Measurements from ENCODE around the gene DHRS9. TPM values are rescaled to one million over a fixed set of nuclear protein-coding genes. Genes with fewer than 3 reads are reported as not detected.
A peak's percentile ranks its signal among the peaks of the same experiment; 100 is the strongest.
"Not testable (repeated sequence)": the region's sequence is repeated elsewhere in the genome, so short reads cannot be mapped to it uniquely, and the experiment has no call there.

The DHRS9 gene
- polyA plus RNA-seq, 6 donors from 2014 or later = 1.3 to 2.0 TPM; not detected in 4

DNA sequence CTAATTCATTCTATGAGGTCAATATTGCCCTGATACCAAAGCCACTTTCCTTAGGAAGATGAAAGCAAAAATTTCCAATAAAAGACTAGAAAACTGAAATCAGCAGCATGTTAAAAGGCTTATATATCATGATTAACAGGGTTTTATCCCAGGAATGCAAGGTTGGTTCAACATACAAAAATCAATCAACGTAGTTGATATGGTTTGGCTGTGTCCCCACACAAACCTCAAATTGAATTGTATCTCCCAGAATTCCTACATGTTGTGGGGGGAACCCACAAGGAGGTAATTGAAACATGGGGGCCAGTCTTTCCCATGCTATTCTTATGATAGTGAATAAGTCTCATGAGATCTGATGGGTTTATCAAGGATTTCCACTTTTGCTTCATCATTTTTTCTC is 26.5 kb upstream of the DHRS9 start:
- Mint-ChIP-seq H3K27ac (no peak overlapping the region), H3K4me3 (no peak overlapping the region), H3K4me1 (peaks cover 5 to 11% (median 9%) of the 10 kb centered on the region in 3 donors), H3K9me3 (peaks cover 6 to 44% (median 25%) of the 10 kb centered on the region in 7 donors), H3K36me3 (peaks cover 10 to 18% of the 10 kb centered on the region in 2 donors), H3K27me3 (no peaks in the 10 kb centered on the region)
- no peak for ATAC-seq (ENCODE audit: low read depth in 2 of 2)
- DNase-seq = no peak

DNA sequence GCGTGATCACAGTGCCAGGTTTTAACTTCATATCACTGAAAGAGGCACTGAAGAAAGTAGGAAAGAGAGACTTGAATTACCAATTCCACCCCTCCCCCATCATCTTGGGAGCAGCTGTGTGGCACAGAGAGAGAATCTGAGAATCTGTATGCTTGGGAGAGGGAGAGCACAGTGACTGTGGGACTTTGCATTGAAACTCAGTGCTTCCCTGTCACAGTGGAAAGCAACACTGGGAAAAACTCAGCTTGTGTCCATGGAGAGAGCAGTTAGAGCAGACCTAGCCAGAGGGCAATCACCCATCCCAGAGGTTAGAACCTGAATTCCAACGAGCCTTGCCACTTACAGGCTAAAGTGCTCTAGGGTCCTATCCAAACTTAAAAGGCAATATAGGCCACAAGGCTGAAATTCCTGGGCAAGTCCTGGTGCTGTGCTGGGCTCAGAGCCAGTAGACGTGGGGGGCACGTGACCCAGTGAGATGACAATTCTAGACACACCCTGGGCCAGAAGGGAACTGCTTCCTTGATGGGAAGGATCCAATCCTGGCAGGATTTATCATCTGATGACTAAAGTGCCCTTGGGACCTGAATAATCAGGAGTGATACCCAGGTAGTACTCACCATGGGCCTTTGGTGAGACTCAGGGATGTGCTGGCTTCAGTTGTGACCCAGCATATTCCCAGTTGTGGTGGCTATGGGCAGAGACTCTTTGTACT is 22.8 kb upstream of the DHRS9 start:
- no peaks in the 10 kb centered on the region for H3K27me3 Mint-ChIP-seq
- no peak for DNase-seq
- no peak for ATAC-seq (ENCODE audit: low read depth in 2 of 2)
- peak overlapping the region in 1 of 6 donors; percentile 68 for H3K27ac Mint-ChIP-seq
- H3K4me3 Mint-ChIP-seq = no peak overlapping the region
- H3K4me1 Mint-ChIP-seq = no peaks in the 10 kb centered on the region
- peaks cover 6 to 41% (median 25%) of the 10 kb centered on the region in 7 donors for H3K9me3 Mint-ChIP-seq
- H3K36me3 Mint-ChIP-seq = peaks cover 10 to 18% of the 10 kb centered on the region in 2 donors

DNA sequence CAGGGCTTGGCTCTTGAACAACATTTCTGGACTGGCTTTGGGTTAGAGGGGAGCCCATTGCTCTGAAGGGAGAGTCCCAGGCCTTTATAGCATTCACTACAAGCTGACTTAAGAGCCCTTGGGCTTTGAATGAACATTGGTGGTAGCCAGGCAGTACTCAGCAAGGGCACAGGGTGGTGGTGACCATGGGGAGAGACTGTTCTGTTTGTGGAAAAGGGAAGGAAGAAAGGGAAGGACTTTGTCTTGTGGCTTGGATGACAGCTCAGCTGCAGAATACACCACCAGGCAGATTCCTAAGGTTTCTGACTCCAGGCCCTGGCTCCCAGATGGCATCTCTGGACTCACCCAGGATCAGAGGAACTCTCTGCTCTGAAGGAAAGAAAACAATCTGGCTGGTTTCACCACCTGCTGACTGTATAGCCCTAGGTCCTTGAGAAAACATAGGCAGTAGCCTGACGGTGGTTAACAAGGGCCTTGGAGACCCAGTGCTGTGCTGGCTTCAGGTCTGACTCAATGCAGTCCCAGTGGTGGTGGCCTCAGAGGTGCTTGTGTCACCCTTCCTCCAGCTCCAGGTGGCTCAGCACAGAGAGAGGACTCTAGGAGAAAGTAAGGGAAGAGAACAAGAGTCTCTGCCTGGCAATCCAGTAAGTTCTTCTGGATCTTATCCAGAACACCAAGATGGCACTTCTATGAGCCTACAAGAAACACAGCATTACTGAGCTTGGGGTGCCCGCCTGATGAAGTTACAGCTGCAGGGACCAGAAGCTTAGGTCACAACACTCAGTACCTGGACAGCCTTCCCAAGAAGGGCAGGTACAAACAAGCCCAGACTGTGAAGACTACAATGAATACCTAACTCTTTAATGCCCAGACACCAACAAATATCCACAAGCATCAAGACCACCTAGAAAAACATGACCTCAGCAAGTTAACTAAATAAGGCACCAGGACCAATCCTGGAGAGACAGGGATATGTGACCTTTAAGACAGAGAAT is 21.8 kb upstream of the DHRS9 start:
- Mint-ChIP-seq H3K27me3 (no peaks in the 10 kb centered on the region), H3K4me1 (no peaks in the 10 kb centered on the region), H3K9me3 (peaks cover 4 to 32% (median 16%) of the 10 kb centered on the region in 7 donors), H3K27ac (peak overlapping the region in 1 of 6 donors; percentile 31), H3K4me3 (no peak overlapping the region), H3K36me3 (peaks cover 8 to 10% of the 10 kb centered on the region in 2 donors)
- ATAC-seq (ENCODE audit: low read depth in 2 of 2) = no peak
- DNase-seq = no peak

- Mint-ChIP-seq H3K4me3 (no peak overlapping the region), H3K9me3 (peaks cover 0 to 21% (median 7%) of the 10 kb centered on the region in 7 donors)
- no peak for ATAC-seq (ENCODE audit: low read depth in 2 of 2)
Measured at GRCh38 chr2:169049142-169049541, 20.2 kb upstream of the DHRS9 start.

DNA sequence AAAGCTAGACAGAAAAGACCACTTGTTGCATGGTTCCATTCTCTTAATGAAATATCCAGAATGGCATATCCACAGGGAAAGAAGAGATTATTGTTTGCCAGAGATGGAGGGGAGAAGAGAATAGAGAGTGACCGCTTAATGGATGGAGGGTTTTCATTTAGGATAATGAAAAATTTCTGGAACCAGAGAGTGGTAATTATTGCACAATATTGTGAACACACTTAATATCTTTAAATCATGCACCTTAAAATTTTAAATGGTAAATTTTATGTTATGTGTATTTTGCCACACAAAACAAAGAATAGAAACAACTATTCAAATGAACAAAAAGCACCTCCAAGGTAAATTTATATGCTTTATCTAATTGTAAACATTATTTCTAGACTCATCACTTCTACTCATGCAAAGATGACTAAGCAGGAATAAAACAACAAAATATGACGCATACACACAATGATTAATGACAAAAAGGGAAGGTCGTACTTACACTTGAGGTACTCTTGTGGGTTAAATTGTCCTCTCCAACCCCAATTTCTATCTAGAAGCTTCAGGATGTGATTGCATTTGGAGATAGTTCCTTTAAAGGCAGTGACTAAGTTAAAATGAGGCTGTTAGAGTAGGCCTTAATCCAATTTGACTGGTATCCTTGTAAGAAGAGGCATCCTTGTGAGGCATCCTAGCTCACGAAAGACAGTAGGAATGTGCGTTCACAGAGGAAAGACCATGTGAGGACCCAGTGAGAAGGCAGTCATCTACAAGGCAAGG is 18.7 kb upstream of the DHRS9 start:
- peaks cover 12 to 16% of the 10 kb centered on the region in 2 donors for H3K36me3 Mint-ChIP-seq

More at GRCh38 chr2:169049142-169049541, 20.2 kb upstream of the DHRS9 start:
- H3K27ac Mint-ChIP-seq = no peak overlapping the region
- H3K36me3 Mint-ChIP-seq = peaks cover 0 to 10% of the 10 kb centered on the region in 2 donors
- no peaks in the 10 kb centered on the region for H3K4me1 Mint-ChIP-seq
- no peak for DNase-seq
- H3K27me3 Mint-ChIP-seq = no peaks in the 10 kb centered on the region

GRCh38 chr2:169054575-169054974 is 14.8 kb upstream of the DHRS9 start:
- ATAC-seq (ENCODE audit: low read depth in 2 of 2); H3K4me3 Mint-ChIP-seq; H3K4me1 Mint-ChIP-seq; DNase-seq; H3K27ac Mint-ChIP-seq: not testable (repeated sequence)
- H3K36me3 Mint-ChIP-seq = peaks cover 12% of the 10 kb centered on the region in 2 donors
- H3K9me3 Mint-ChIP-seq = peaks cover 12 to 47% (median 28%) of the 10 kb centered on the region in 7 donors
- peaks cover 0 to 11% (median 10%) of the 10 kb centered on the region in 3 donors for H3K27me3 Mint-ChIP-seq

More for the DNA sequence above, 18.7 kb upstream of the DHRS9 start:
- H3K4me1 Mint-ChIP-seq = no peaks in the 10 kb centered on the region
- no peak for ATAC-seq (ENCODE audit: low read depth in 2 of 2)
- DNase-seq = no peak
- H3K9me3 Mint-ChIP-seq = peaks cover 9 to 22% (median 14%) of the 10 kb centered on the region in 7 donors
- peaks cover 0 to 11% (median 10%) of the 10 kb centered on the region in 3 donors for H3K27me3 Mint-ChIP-seq
- H3K4me3 Mint-ChIP-seq = no peak overlapping the region
- H3K27ac Mint-ChIP-seq = no peak overlapping the region

DNA sequence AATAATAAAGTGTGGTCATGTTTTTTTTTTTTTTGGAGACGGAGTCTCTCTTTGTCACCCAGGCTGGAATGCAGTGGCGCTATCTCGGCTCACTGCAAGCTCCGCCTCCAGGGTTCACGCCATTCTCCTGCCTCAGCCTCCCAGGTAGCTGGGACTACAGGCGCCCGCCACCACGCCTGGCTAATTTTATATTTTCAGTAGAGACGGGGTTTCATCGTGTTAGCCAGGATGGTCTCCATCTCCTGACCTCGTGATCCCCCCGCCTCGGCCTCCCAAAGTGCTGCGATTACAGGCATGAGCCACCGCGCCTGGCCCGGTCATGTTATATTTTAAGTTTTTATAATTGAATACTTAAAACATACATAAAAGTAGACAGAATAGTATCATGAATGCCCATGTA is 5.2 kb upstream of the DHRS9 start:
- not testable (repeated sequence) for H3K27ac Mint-ChIP-seq; H3K4me3 Mint-ChIP-seq; H3K36me3 Mint-ChIP-seq; H3K9me3 Mint-ChIP-seq; H3K27me3 Mint-ChIP-seq; DNase-seq; ATAC-seq (ENCODE audit: low read depth in 2 of 2); H3K4me1 Mint-ChIP-seq

DNA sequence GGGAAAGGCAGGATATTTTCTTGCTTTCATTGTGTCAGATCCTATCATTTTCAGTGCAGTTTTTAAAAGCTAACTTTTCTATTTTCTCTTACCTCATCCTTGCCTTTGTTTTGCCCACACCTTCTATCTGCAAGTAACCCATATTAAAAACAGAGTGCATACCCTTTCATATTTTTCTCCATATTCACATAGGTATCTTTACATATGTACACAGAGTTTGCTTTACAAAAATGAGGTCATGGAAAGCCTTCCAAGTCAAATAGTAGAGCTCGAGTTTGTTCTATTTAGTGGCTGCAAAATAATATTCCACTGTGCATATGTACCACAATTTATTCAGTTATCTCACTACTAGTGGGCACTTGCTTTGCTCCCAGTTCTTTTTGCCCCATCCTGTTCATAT is 3.9 kb upstream of the DHRS9 start:
- Mint-ChIP-seq H3K27ac (no peak overlapping the region), H3K36me3 (no peaks in the 10 kb centered on the region), H3K4me3 (no peak overlapping the region), H3K9me3 (peaks cover 0 to 3% (median 0%) of the 10 kb centered on the region in 7 donors), H3K27me3 (no peaks in the 10 kb centered on the region), H3K4me1 (peaks cover 0 to 6% (median 4%) of the 10 kb centered on the region in 3 donors)
- no peak for DNase-seq
- no peak for ATAC-seq (ENCODE audit: low read depth in 2 of 2)

DNA sequence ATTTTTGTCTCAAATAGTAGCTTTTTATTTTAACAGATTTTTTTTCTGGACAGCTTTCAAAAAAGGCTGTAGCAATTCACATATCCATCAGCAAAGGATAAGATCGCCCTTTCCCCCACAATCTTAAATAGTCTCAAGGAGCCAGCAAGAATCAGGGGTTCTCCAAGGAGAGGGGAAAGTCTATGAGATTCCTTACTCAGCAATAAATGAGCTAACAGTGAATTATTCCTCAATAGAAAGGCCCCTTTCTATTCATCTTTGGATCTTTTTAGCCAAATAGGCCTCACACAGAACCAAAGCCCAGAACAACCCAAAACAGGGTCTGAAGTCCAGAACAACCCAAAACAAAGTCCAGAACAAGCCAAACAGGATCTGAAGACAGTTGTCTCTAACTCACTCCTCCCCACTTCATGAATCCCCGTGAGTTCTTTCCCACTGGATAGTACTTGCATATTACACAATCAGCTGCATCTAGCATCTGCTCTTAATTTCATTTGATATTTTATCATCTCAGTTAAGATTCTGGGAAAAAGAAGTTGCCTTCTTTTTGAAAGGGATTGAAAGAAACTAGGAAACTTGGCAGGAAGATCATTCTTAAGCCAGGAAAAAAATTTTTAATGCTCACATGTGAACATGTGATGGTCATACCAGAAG is 3.4 kb upstream of the DHRS9 start:
- Mint-ChIP-seq H3K27me3 (no peaks in the 10 kb centered on the region), H3K4me3 (no peak overlapping the region), H3K36me3 (no peaks in the 10 kb centered on the region), H3K27ac (no peak overlapping the region), H3K9me3 (peaks cover 0 to 3% (median 0%) of the 10 kb centered on the region in 7 donors), H3K4me1 (peaks cover 0 to 7% (median 4%) of the 10 kb centered on the region in 3 donors)
- ATAC-seq (ENCODE audit: low read depth in 2 of 2) = no peak
- no peak for DNase-seq

- Mint-ChIP-seq H3K9me3 (no peaks in the 10 kb centered on the region), H3K27ac (no peak overlapping the region), H3K4me1 (peaks cover 3 to 14% (median 11%) of the 10 kb centered on the region in 3 donors), H3K36me3 (no peaks in the 10 kb centered on the region), H3K4me3 (no peak overlapping the region), H3K27me3 (no peaks in the 10 kb centered on the region)
- DNase-seq (no peak), ATAC-seq (ENCODE audit: low read depth in 2 of 2) (no peak)
Measured at GRCh38 chr2:169066897-169067296, 2.5 kb upstream of the DHRS9 start.

- no peak for ATAC-seq (ENCODE audit: low read depth in 2 of 2)
- Mint-ChIP-seq H3K27ac (no peak overlapping the region), H3K4me3 (no peak overlapping the region)
Measured at GRCh38 chr2:169069833-169070232, 470 bp downstream of the DHRS9 start.

DNA sequence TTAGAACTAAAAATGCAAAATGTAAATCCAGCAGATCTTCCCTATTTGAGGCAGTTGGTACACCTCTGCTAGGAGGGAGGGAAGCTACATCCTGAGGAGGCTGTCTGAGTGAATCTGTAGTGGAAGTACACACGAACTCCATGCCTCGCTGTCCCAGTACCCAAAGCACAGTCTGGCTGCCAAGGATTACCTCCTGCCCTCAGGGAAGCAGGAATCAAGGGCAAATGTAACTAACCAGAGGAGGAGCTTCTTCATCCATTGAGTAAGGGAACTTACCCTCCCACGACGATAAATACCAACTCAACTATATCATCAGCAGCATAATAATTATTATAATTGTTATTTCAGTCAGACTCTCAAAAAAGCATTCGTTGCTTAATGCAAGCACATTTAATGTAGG is 2.1 kb downstream of the DHRS9 start:
- H3K4me1 Mint-ChIP-seq = peaks cover 21 to 33% (median 27%) of the 10 kb centered on the region in 3 donors
- H3K4me3 Mint-ChIP-seq = peak overlapping the region in 3 of 8 donors; percentile 55 to 77 (median 59)
- DNase-seq (no peak), ATAC-seq (ENCODE audit: low read depth in 2 of 2) (no peak)
- no peaks in the 10 kb centered on the region for H3K36me3 Mint-ChIP-seq
- H3K9me3 Mint-ChIP-seq = no peaks in the 10 kb centered on the region
- no peaks in the 10 kb centered on the region for H3K27me3 Mint-ChIP-seq
- H3K27ac Mint-ChIP-seq = peak overlapping the region in 2 of 6 donors; percentile 24 to 83

More at GRCh38 chr2:169069833-169070232, 470 bp downstream of the DHRS9 start:
- H3K4me1 Mint-ChIP-seq = peaks cover 21 to 34% (median 31%) of the 10 kb centered on the region in 3 donors
- no peaks in the 10 kb centered on the region for H3K27me3 Mint-ChIP-seq
- DNase-seq = no peak
- H3K9me3 Mint-ChIP-seq = no peaks in the 10 kb centered on the region
- H3K36me3 Mint-ChIP-seq = no peaks in the 10 kb centered on the region
